Lower leg skin (tissue), 4 donors: Measurements from ENCODE around the gene UFSP2. TPM values are rescaled to one million over a fixed set of nuclear protein-coding genes. Genes with fewer than 3 reads are reported as not detected.

ENCODE experiments used
- DNase-seq, 2 donors: peaks; one replicate each; pipeline ENCODE4 v3.0.0-alpha.2; 2019; ENCODE audit warnings: low spot score in 2 of 2
- H3K4me3 ChIP-seq: fragments of 200-600 bp; sonication (generic); 2 replicates; pipeline ENCODE4 v1.5.1; 2017; ENCODE audit warnings: mild to moderate bottlenecking, low read depth; ENCODE audit not compliant: poor library complexity, severe bottlenecking
- POLR2A ChIP-seq, 2 donors: fragments of 450-650 bp; IDR thresholded peaks; one replicate each; pipeline ENCODE4 v1.6.1; 2016 to 2017; ENCODE audit warnings: antibody characterized with exemption in 2 of 2, mild to moderate bottlenecking in 1 of 2, moderate library complexity in 1 of 2
- WGBS, 2 donors: methylation state at CpG; one replicate each; pipeline ENCODE4 v1.1.5; 2018; 5-methylcytosine and 5-hydroxymethylcytosine counted together
- intact Hi-C: fragments of 100-400 bp; cut with DNase I; formaldehyde crosslinking; loops from one replicate; pipeline ENCODE4 v1.15.0; 2023; ENCODE audit warnings: low total_unique reads
- total RNA-seq, 4 donors: library from RNA; depleted of rRNA; stranded (reverse); fragments of >200 nt; gene quantifications; one replicate each; pipeline ENCODE4 v1.1.0, GENCODE V29; 2016
- TF ChIP-seq, protein P1 (sequence below), 3 donors: fragments of 450-650 bp; IDR thresholded peaks; one replicate each; pipeline ENCODE4 v1.5.1; 2016; ENCODE audit warnings: antibody characterized with exemption in 3 of 3, mild to moderate bottlenecking in 3 of 3, moderate library complexity in 2 of 3

The UFSP2 gene
- total RNA-seq, 4 donors from 2014 or later: 24.6 to 53.5 (median 32.4) TPM

DNA sequence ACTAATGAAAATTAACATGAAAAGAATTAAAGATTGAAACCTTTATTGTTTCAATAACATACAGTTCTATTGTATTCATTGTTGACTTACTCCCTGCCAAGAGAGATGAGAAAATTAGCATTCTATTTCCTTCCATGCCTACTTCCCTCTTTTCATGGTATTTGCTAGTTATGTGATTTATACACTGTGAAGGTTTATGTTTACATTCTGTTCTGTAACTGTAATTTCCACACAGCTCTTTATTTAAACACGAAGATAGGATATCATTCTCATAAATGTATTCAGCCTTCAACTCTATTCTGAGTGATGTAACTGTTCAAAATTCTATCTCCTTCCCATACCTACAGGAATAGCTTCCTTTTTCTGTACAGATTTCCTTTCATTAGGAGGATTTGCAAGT lies 39.1 kb upstream of the UFSP2 start:
- TF ChIP-seq POLR2A (IDR thresholded peaks at IDR 0.05): no peak
- TF ChIP-seq, protein P1, sequence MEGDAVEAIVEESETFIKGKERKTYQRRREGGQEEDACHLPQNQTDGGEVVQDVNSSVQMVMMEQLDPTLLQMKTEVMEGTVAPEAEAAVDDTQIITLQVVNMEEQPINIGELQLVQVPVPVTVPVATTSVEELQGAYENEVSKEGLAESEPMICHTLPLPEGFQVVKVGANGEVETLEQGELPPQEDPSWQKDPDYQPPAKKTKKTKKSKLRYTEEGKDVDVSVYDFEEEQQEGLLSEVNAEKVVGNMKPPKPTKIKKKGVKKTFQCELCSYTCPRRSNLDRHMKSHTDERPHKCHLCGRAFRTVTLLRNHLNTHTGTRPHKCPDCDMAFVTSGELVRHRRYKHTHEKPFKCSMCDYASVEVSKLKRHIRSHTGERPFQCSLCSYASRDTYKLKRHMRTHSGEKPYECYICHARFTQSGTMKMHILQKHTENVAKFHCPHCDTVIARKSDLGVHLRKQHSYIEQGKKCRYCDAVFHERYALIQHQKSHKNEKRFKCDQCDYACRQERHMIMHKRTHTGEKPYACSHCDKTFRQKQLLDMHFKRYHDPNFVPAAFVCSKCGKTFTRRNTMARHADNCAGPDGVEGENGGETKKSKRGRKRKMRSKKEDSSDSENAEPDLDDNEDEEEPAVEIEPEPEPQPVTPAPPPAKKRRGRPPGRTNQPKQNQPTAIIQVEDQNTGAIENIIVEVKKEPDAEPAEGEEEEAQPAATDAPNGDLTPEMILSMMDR (IDR thresholded peaks at IDR 0.05): no peak
- intact Hi-C loops: no loop called here
- no peak for DNase-seq
- H3K4me3 ChIP-seq: no peak overlapping the region
- 39 to 62% methylated on average over 1 of the region's 1 CpG for WGBS, 2 donors

DNA sequence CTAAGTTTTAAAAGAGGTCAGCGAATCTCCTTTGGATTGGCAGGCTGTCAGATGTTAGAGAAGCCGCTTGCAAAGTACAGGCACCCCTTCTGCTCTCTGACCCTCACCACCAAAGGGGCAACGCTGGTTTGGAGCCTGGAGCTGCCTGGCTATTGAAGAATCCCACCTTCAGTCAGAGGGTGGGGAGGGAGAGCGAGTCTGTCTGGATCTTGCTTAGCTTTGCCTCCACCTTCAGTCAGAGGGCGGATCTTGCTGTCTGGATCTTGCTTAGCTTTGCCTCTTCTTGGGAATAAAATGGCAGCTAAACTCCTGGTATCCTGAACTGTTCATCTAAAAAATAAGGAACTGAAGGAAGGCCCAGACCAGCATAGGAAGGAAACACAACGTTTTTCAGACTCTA lies 38.4 kb upstream of the UFSP2 start:
- DNase-seq: no peak
- no peak for TF ChIP-seq POLR2A (IDR thresholded peaks at IDR 0.05)
- TF ChIP-seq, protein P1 (IDR thresholded peaks at IDR 0.05): no peak
- WGBS, 2 donors: 56 to 57% methylated on average over 6 of the region's 6 CpGs
- H3K4me3 ChIP-seq: no peak overlapping the region
- intact Hi-C loops: no loop called here

DNA sequence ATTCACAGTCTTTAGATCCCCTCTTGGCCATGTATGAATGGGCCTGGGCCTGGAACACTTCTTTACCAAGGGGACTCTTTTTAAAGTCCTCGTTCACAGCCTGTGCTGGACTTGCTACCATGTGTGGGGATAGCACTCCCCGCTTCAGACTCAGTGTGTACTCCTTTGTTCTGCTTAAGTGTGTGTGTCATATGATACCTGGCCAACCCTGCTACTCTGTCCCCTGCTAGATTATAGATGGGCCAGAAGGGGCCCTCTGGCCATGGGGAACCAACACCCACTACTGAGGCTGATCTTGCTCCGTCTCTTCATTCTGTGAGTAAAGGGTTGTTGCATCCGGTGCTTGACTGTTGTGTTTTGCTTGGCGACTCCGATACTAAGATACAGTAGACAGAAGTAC lies 37.8 kb upstream of the UFSP2 start:
- 87 to 96% methylated on average over 6 of the region's 6 CpGs for WGBS, 2 donors
- no peak for DNase-seq
- H3K4me3 ChIP-seq: no peak overlapping the region
- intact Hi-C loops: no loop called here
- TF ChIP-seq POLR2A (IDR thresholded peaks at IDR 0.05): no peak
- TF ChIP-seq, protein P1 (IDR thresholded peaks at IDR 0.05): no peak

DNA sequence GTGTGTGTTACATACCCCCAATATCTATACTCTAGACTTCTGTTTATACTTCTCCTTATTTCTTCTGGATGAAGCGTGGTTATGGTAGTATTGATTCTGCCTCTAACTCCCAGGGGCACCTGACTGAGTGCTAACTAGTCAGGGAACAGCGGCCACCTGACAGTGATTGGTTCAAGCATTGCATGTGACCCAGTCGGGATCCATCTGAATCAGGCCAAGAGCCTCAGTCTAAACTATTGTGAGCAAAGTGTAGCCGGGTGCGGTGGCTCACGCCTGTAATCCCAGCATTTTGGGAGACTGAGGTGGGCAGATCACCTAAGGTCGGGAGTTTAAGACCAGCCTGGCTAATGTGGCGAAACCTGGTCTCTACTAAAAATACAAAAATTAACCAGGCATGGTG lies 35.8 kb upstream of the UFSP2 start:
- no peak overlapping the region for H3K4me3 ChIP-seq
- TF ChIP-seq, protein P1 (IDR thresholded peaks at IDR 0.05): no peak
- TF ChIP-seq POLR2A (IDR thresholded peaks at IDR 0.05): no peak
- 87 to 99% methylated on average over 8 of the region's 8 CpGs for WGBS, 2 donors
- no peak for DNase-seq
- intact Hi-C loops: no loop called here

DNA sequence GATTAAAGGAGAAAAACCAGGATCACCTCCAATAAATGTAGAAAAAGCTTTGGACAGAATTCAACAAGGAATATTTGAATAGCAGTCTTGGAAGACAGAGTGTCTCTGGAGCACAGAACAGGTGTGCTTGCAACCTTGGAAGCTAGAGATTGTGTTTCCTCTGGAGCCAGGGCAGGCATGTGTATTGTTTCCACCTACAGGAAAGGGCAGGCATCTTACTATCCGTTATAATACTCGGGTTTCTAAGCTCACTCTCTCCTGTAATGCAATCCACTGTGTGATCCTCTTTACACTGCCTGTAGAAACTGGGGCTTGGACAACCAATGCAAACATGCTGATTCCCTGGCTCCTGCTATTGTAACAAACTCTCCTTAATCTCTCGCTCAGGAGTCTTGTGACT lies 31.4 kb upstream of the UFSP2 start:
- intact Hi-C loops: no loop called here

DNA sequence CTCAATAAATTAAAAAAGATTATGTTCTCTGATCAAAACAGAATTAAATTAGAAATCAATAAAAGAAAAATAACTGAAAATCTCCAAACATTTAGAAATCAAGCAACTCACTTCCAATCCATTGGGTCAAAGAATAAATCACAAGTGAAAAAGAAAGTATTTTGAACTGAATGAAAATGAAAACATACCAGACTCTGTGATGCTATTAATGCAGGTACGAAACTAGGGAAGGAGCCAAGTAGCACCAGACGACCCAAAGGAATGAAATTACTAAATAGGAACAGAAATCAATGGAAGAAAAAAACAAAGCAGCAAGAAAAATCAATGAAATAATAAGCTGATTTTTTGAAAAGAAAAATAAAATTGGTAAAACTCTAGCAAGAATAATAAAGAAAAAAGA lies 30.4 kb upstream of the UFSP2 start:
- H3K4me3 ChIP-seq: no peak overlapping the region
- WGBS, 2 donors: 33 to 52% methylated on average over 2 of the region's 2 CpGs
- TF ChIP-seq, protein P1 (IDR thresholded peaks at IDR 0.05): no peak
- no peak for TF ChIP-seq POLR2A (IDR thresholded peaks at IDR 0.05)
- intact Hi-C loops: no loop called here
- no peak for DNase-seq

More for the DNA sequence above, 31.4 kb upstream of the UFSP2 start:
- 45 to 61% methylated on average over 3 of the region's 3 CpGs for WGBS, 2 donors
- H3K4me3 ChIP-seq: no peak overlapping the region
- no peak for DNase-seq
- TF ChIP-seq, protein P1 (IDR thresholded peaks at IDR 0.05): no peak
- TF ChIP-seq POLR2A (IDR thresholded peaks at IDR 0.05): no peak
